Mammary epithelial cell (primary cell): ENCODE data around the gene CYB561.

Source experiments
- CTCF ChIP-seq, 2 donors: IDR thresholded peaks in 1 of 2; conservative IDR thresholded peaks in 1 of 2; 2 replicates each; pipeline ENCODE4 v1.5.1; 2011 to 2012; ENCODE audit warnings: inconsistent platforms in 2 of 2, low read length in 2 of 2, mild to moderate bottlenecking in 2 of 2, control low read depth in 1 of 2, low read depth in 1 of 2; ENCODE audit not compliant: insufficient read depth in 1 of 2; ENCODE audit errors: extremely low read depth in 1 of 2
- EZH2 ChIP-seq: IDR thresholded peaks from 2 replicates; pipeline ENCODE4 v1.6.1; 2012; ENCODE audit warnings: low read length, inconsistent platforms, borderline replicate concordance

GRCh38 chr17:63429766-63430165 lies 16.3 kb downstream of the CYB561 start:
- TF ChIP-seq CTCF (conservative IDR thresholded peaks at IDR 0.05 in 1 of 2, IDR thresholded peaks at IDR 0.05 in 1 of 2; ENCODE audit: extremely low read depth in 1 of 2, insufficient read depth in 1 of 2, low read depth in 1 of 2, low read length in 2 of 2) (no peak), EZH2 (no peak)
